ENCODE data around the gene SH2D7. TPM values are rescaled to one million over a fixed set of nuclear protein-coding genes. Genes with fewer than 3 reads are reported as not detected.

Gene SH2D7
- total RNA-seq, 1 experiment from 2014 or later = not detected

DNA sequence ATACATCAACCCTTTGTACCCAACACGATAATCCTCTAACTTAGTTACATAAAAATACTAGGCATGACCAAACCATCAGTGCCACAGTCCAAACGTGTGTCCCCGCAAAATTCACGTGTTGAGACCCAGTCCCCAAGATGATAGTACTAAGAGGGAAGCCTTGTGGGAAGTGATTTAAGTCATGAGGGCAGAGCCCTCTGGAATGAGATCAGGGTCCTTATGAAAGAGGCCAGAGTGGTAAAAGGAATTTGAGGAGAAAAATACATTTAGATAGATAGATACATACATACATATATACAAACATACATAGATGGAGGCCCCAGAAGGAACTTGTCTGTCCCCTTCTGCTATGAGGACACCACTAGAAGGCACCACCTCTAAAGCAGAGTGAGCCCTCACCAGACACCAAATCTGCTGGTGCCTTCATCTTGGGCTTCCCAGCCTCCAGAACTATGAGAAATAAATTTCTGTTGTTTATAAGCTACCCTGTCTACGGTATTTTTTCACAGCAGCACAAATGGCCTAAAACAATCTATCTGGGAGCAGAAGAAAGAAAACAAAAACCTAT lies 22.8 kb upstream of the SH2D7 start:
- POLR2A ChIA-PET (ENCODE audit: low non-redundant PET) = interaction anchor here (0.6 kb wide), 1 partner anchor 16 kb away, joined by 3 read pairs; no protein-coding TSS in a partner anchor
- Histone ChIP-seq H3K4me3 (ENCODE audit: low read depth, low read length, poor library complexity, severe bottlenecking) (no peak overlapping the region), H3K27ac (ENCODE audit: low read depth, low read length, poor library complexity, severe bottlenecking) (peak overlapping the region; percentile 53), H3K9me3 (ENCODE audit: low read depth, low read length, poor library complexity, severe bottlenecking) (no peaks in the 10 kb centered on the region), H3K4me1 (ENCODE audit: insufficient read depth, low read length, poor library complexity, severe bottlenecking) (peaks cover 68% of the 10 kb centered on the region), H3K36me3 (ENCODE audit: insufficient read depth, low read length, poor library complexity, severe bottlenecking) (no peaks in the 10 kb centered on the region), H3K27me3 (replicated peaks; ENCODE audit: insufficient read depth, low read depth, low read length, poor library complexity) (no peaks in the 10 kb centered on the region)
- CTCF ChIA-PET = no interaction called here
- TF ChIP-seq EZH2 (IDR thresholded peaks at IDR 0.05; ENCODE audit: borderline replicate concordance, low read depth, low read length, poor library complexity, severe bottlenecking) = no peak
- no peak for DNase-seq (ENCODE audit: low spot score)
- BruUV-seq (replicated peaks) = no TSS peak
- intact Hi-C loops (cut with micrococcal nuclease; ENCODE audit: unreplicated experiment) = no loop called here

DNA sequence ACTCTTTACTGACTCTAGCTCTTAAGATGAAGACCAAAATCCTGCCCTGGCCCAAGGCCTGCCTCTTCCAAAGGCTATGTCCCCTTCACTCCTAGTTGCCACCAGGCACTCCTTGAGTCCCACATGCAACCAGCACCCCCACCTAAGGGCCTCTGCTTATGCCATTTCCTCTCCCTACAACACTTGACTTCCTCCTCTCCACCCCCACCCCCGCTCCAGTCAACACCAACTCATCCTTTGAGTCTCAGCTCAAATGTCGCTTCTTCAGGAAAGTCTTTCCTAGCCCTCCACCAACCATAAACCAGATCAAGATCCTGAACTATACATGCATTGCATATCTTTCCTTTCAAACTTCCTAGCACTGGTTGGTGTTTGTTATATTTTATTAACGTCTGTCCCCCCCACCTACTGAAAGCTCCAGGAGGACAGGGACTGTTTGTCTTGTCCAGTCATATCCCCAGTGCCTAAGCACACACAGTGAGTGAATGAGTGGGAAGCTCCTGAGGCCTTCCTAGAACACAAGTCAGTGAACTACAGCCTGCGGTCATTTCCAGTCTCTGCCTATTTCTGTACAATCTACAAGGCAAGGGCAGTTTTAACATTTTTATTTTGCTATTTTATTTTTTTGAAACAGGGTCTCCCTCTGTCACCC lies 22.2 kb upstream of the SH2D7 start:
- peaks cover 67% of the 10 kb centered on the region for H3K4me1 ChIP-seq (ENCODE audit: insufficient read depth, low read length, poor library complexity, severe bottlenecking)
- CTCF ChIA-PET = no interaction called here
- H3K36me3 ChIP-seq (ENCODE audit: insufficient read depth, low read length, poor library complexity, severe bottlenecking) = no peaks in the 10 kb centered on the region
- no peaks in the 10 kb centered on the region for H3K27me3 ChIP-seq (replicated peaks; ENCODE audit: insufficient read depth, low read depth, low read length, poor library complexity)
- H3K4me3 ChIP-seq (ENCODE audit: low read depth, low read length, poor library complexity, severe bottlenecking) = no peak overlapping the region
- intact Hi-C loops (cut with micrococcal nuclease; ENCODE audit: unreplicated experiment) = no loop called here
- BruUV-seq (replicated peaks) = no TSS peak
- no peak for DNase-seq (ENCODE audit: low spot score)
- H3K27ac ChIP-seq (ENCODE audit: low read depth, low read length, poor library complexity, severe bottlenecking) = peak overlapping the region; percentile 53
- POLR2A ChIA-PET (ENCODE audit: low non-redundant PET) = interaction anchor here (0.6 kb wide), 1 partner anchor 15 kb away, joined by 3 read pairs; no protein-coding TSS in a partner anchor
- no peak for TF ChIP-seq EZH2 (IDR thresholded peaks at IDR 0.05; ENCODE audit: borderline replicate concordance, low read depth, low read length, poor library complexity, severe bottlenecking)
- no peaks in the 10 kb centered on the region for H3K9me3 ChIP-seq (ENCODE audit: low read depth, low read length, poor library complexity, severe bottlenecking)

DNA sequence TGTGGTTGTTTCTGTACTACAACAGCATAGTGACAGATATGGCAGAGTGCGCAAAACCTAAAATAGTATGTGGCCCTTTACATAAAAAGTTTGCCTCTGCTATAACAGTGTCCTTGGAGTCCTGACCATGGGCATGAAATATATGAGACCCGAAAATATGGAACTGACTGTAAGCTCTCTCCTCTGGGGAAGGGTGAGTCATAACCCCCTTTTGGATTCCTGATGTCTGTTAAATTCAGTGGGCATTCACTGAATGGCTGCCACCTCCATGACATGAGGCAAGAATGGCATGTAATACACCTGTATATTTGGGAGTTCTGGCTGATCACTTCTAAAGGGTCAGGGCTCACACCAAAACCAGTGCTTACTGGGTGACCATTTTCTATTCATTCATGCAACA lies 21.0 kb upstream of the SH2D7 start:
- TF ChIP-seq, protein P1, sequence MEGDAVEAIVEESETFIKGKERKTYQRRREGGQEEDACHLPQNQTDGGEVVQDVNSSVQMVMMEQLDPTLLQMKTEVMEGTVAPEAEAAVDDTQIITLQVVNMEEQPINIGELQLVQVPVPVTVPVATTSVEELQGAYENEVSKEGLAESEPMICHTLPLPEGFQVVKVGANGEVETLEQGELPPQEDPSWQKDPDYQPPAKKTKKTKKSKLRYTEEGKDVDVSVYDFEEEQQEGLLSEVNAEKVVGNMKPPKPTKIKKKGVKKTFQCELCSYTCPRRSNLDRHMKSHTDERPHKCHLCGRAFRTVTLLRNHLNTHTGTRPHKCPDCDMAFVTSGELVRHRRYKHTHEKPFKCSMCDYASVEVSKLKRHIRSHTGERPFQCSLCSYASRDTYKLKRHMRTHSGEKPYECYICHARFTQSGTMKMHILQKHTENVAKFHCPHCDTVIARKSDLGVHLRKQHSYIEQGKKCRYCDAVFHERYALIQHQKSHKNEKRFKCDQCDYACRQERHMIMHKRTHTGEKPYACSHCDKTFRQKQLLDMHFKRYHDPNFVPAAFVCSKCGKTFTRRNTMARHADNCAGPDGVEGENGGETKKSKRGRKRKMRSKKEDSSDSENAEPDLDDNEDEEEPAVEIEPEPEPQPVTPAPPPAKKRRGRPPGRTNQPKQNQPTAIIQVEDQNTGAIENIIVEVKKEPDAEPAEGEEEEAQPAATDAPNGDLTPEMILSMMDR (conservative IDR thresholded peaks at IDR 0.05; ENCODE audit: low read depth, low read length) = no peak
- no TSS peak for BruUV-seq (replicated peaks)
- Histone ChIP-seq H3K36me3 (ENCODE audit: insufficient read depth, low read length, poor library complexity, severe bottlenecking) (no peaks in the 10 kb centered on the region), H3K27ac (ENCODE audit: low read depth, low read length, poor library complexity, severe bottlenecking) (peak overlapping the region; percentile 67), H3K4me1 (ENCODE audit: insufficient read depth, low read length, poor library complexity, severe bottlenecking) (peaks cover 75% of the 10 kb centered on the region), H3K4me3 (ENCODE audit: low read depth, low read length, poor library complexity, severe bottlenecking) (no peak overlapping the region), H3K27me3 (replicated peaks; ENCODE audit: insufficient read depth, low read depth, low read length, poor library complexity) (no peaks in the 10 kb centered on the region), H3K9me3 (ENCODE audit: low read depth, low read length, poor library complexity, severe bottlenecking) (no peaks in the 10 kb centered on the region)
- intact Hi-C loops (cut with micrococcal nuclease; ENCODE audit: unreplicated experiment) = no loop called here
- ChIA-PET POLR2A (ENCODE audit: low non-redundant PET) (no interaction called here), CTCF (no interaction called here)
- no peak for DNase-seq (ENCODE audit: low spot score)

DNA sequence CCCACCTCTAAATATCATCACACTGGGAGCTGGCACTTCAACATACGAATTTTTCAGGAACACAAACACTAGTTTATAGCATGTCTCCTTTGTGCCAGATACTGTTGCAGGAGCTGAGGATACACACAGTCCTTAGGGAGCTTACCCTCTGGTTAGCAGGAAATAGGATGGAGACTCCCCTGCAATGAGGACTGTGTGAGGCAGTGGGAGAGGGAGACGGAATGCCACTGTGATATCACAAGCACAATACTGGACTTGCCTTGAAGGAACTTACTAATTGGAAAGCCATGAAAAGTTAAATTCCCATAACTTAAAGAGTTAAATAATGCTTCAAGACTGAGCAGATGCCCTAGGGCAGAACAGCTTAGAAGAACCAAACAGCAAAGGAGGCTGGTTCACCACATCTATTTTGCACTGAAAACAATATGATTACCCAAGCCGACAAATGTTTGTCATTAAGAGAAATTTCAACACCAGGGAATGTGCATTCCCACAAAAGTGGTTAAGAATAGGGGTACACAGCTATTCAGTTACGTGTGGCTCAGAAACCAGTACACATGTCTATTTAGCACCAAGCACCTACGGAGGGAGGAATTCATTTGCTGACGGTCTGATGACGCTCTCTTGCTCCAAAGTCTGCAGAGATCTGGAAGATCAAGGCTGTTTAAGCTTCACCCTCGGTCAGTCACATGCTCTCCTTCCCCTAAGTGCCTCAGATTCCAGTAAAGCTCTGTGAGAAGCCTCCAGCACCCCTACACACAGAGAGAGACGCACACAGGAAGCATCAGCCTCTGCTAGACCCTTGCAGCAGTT lies 20.1 kb upstream of the SH2D7 start:
- H3K27ac ChIP-seq (ENCODE audit: low read depth, low read length, poor library complexity, severe bottlenecking) = peak overlapping the region; percentile 67
- intact Hi-C loops (cut with micrococcal nuclease; ENCODE audit: unreplicated experiment) = no loop called here
- no peaks in the 10 kb centered on the region for H3K36me3 ChIP-seq (ENCODE audit: insufficient read depth, low read length, poor library complexity, severe bottlenecking)
- no peak overlapping the region for H3K4me3 ChIP-seq (ENCODE audit: low read depth, low read length, poor library complexity, severe bottlenecking)
- H3K4me1 ChIP-seq (ENCODE audit: insufficient read depth, low read length, poor library complexity, severe bottlenecking) = peaks cover 73% of the 10 kb centered on the region
- peak; percentile 85 for DNase-seq (ENCODE audit: low spot score)
- H3K9me3 ChIP-seq (ENCODE audit: low read depth, low read length, poor library complexity, severe bottlenecking) = no peaks in the 10 kb centered on the region
- POLR2A ChIA-PET (ENCODE audit: low non-redundant PET) = no interaction called here
- TF ChIP-seq EZH2 (IDR thresholded peaks at IDR 0.05; ENCODE audit: borderline replicate concordance, low read depth, low read length, poor library complexity, severe bottlenecking) = no peak
- TF ChIP-seq, protein P1 (conservative IDR thresholded peaks at IDR 0.05; ENCODE audit: low read depth, low read length) = no peak
- BruUV-seq (replicated peaks) = no TSS peak
- CTCF ChIA-PET = no interaction called here
- H3K27me3 ChIP-seq (replicated peaks; ENCODE audit: insufficient read depth, low read depth, low read length, poor library complexity) = no peaks in the 10 kb centered on the region
